K562 (cell line): Measurements from ENCODE around the gene ZNF581. TPM values are rescaled to one million over a fixed set of nuclear protein-coding genes. Genes with fewer than 3 reads are reported as not detected.

Experiments
- ATAC-seq: fragments of 200-7000 bp; cut with Tn5 transposase; 3 replicates; pipeline ENCODE4 v1.9.1; 2020; ENCODE audit warnings: moderate library complexity
- BruUV-seq: library from RNA; stranded (reverse); fragments of 400-500 nt; replicated peaks from 2 replicates; lab custom pipeline; 2021; lab: Mats Ljungman, UMichigan
- CTCF ChIA-PET: fragments of 300-600 bp; formaldehyde crosslinking; extraction: SDS; loops from one replicate; lab custom pipeline; 2021; ENCODE audit warnings: low intra/inter-chr PET ratio; lab: Yijun Ruan, JAX
- POLR2A ChIA-PET: fragments of 300-600, 350-650 bp; sonication (Branson Sonifier 250); formaldehyde crosslinking; extraction: SDS; loops from one replicate; lab custom pipeline; 2021; ENCODE audit warnings: antibody characterized with exemption, inconsistent platforms; lab: Yijun Ruan, JAX
- DNase-seq, 4 experiments: peaks; one replicate each; pipeline versions ENCODE4 v3.0.0 to v3.0.0-alpha.2; 2011 to 2018; ENCODE audit warnings: low spot score in 3 of 4, mixed read lengths in 3 of 4; ENCODE audit errors: extremely low read depth in 1 of 4
- FAIRE-seq: peaks from 2 replicates; lab custom pipeline; 2011; peaks lifted over from hg19 to GRCh38; lab: Jason Lieb, UNC
- H2AFZ ChIP-seq: 2 replicates; pipeline ENCODE4 v1.6.0; 2011; ENCODE audit warnings: low read depth, low read length, control low read depth, inconsistent platforms
- H3K27ac ChIP-seq: fragments of 200-600 bp; 3 replicates; pipeline ENCODE4 v1.8.0; 2011; ENCODE audit warnings: low read depth, mild to moderate bottlenecking, control low read depth, inconsistent platforms, low read length, moderate library complexity, mixed read lengths; ENCODE audit errors: extremely low read depth
- H3K27me3 ChIP-seq, 2 experiments: fragments of 300-600 bp in 1 of 2; 2 replicates in 1 of 2; 3 replicates in 1 of 2; pipeline versions ENCODE4 v1.6.0 to v1.8.0; 2011; ENCODE audit warnings: inconsistent platforms in 2 of 2, low read length in 2 of 2, mild to moderate bottlenecking in 1 of 2, mixed read lengths in 1 of 2, moderate library complexity in 1 of 2; ENCODE audit not compliant: control insufficient read depth in 2 of 2, insufficient read depth in 2 of 2
- H3K36me3 ChIP-seq: fragments of 300-600 bp; 3 replicates; pipeline ENCODE4 v1.8.0; 2011; ENCODE audit warnings: mild to moderate bottlenecking, low read length, inconsistent platforms; ENCODE audit not compliant: control insufficient read depth, insufficient read depth
- H3K4me1 ChIP-seq, 2 experiments: fragments of 200-600 bp in 1 of 2; replicated peaks in 1 of 2; 2 replicates in 1 of 2; 3 replicates in 1 of 2; pipeline versions ENCODE4 v1.5.1 to v1.8.0; 2011; ENCODE audit warnings: inconsistent platforms in 2 of 2, low read length in 2 of 2, mild to moderate bottlenecking in 1 of 2, mixed read lengths in 1 of 2, moderate library complexity in 1 of 2; ENCODE audit not compliant: control insufficient read depth in 2 of 2, insufficient read depth in 2 of 2
- H3K4me2 ChIP-seq: 2 replicates; pipeline ENCODE4 v1.6.1; 2011; ENCODE audit warnings: low read length, control low read depth, inconsistent platforms, mixed read lengths; ENCODE audit not compliant: insufficient read depth
- H3K4me3 ChIP-seq: fragments of 200-600 bp; sonication (generic), shearing (Covaris generic); 2 replicates; pipeline ENCODE4 v1.5.1; 2016; ENCODE audit warnings: control low read depth, inconsistent platforms
- H3K79me2 ChIP-seq: fragments of 200-600 bp; 3 replicates; pipeline ENCODE4 v1.8.0; 2011; ENCODE audit warnings: low read length, inconsistent platforms; ENCODE audit not compliant: control insufficient read depth, insufficient read depth
- H3K9ac ChIP-seq, 2 experiments: 2 replicates each; pipeline versions ENCODE4 v1.6.0 to v1.6.1; 2011; ENCODE audit warnings: low read depth in 2 of 2, low read length in 2 of 2, control low read depth in 1 of 2, inconsistent platforms in 1 of 2, mild to moderate bottlenecking in 1 of 2, mixed read lengths in 1 of 2; ENCODE audit not compliant: insufficient read depth in 1 of 2
- H3K9me1 ChIP-seq: one replicate; pipeline ENCODE4 v1.6.0; 2011; ENCODE audit warnings: inconsistent platforms, mild to moderate bottlenecking, low read length, moderate library complexity; ENCODE audit not compliant: control insufficient read depth, insufficient read depth
- H3K9me3 ChIP-seq: replicated peaks from 2 replicates; pipeline ENCODE4 v1.5.1; 2011; ENCODE audit warnings: low read depth, low read length, inconsistent platforms; ENCODE audit not compliant: control insufficient read depth, insufficient read depth
- H4K20me1 ChIP-seq: replicated peaks from 2 replicates; pipeline ENCODE4 v1.6.1; 2011; ENCODE audit warnings: low read length, inconsistent platforms, mixed read lengths; ENCODE audit not compliant: control insufficient read depth, insufficient read depth
- ARID3B ChIP-seq: fragments of 250-450 bp; sonication (Bioruptor Pico); IDR thresholded peaks from 2 replicates; pipeline ENCODE4 v1.4.0; 2020; ENCODE audit warnings: borderline replicate concordance
- BRCA1 ChIP-seq, 2 experiments: fragments of 450-650 bp in 1 of 2; sonication (generic) in 1 of 2; formaldehyde crosslinking in 1 of 2; IDR thresholded peaks; 2 replicates each; pipeline versions ENCODE4 v1.5.0 to v1.6.1; 2017 to 2020; ENCODE audit warnings: mild to moderate bottlenecking in 1 of 2, missing genetic modification reagents in 1 of 2
- CCNT2 ChIP-seq: IDR thresholded peaks from 2 replicates; pipeline ENCODE4 v1.6.1; 2011; ENCODE audit warnings: borderline replicate concordance, low read depth, mild to moderate bottlenecking, moderate library complexity, mixed read lengths, low read length; ENCODE audit not compliant: insufficient read length; ENCODE audit errors: extremely low read depth
- MAFK ChIP-seq: IDR thresholded peaks from 2 replicates; pipeline ENCODE4 v1.6.1; 2011; ENCODE audit warnings: low read length, improper control_type of control experiment
- NFIC ChIP-seq: fragments of 450-650 bp; IDR thresholded peaks from 2 replicates; pipeline ENCODE4 v1.6.1; 2017; ENCODE audit warnings: mild to moderate bottlenecking, inconsistent platforms
- OTX1 ChIP-seq: fragments of 450-650 bp; formaldehyde crosslinking; IDR thresholded peaks from 2 replicates; pipeline ENCODE4 v1.4.0; 2022; ENCODE audit warnings: mild to moderate bottlenecking
- PPARD ChIP-seq: fragments of 250-450 bp; sonication (Bioruptor Pico); IDR thresholded peaks from 2 replicates; pipeline ENCODE4 v1.8.0; 2022; ENCODE audit warnings: inconsistent platforms, mild to moderate bottlenecking, moderate library complexity
- RCOR1 ChIP-seq, 2 experiments: IDR thresholded peaks; 2 replicates each; pipeline ENCODE4 v1.6.1; 2012; ENCODE audit warnings: low read depth in 2 of 2, low read length in 2 of 2, borderline replicate concordance in 1 of 2, improper control_type of control experiment in 1 of 2
- RERE ChIP-seq: sonication (generic); formaldehyde crosslinking; IDR thresholded peaks from 2 replicates; pipeline ENCODE4 v1.8.0; 2023; ENCODE audit warnings: missing genetic modification reagents, mild to moderate bottlenecking, borderline replicate concordance
- SMAD3 ChIP-seq: fragments of 450-650 bp; formaldehyde crosslinking; conservative IDR thresholded peaks from 2 replicates; pipeline ENCODE4 v1.4.0; 2020; ENCODE audit warnings: mild to moderate bottlenecking
- SREBF2 ChIP-seq: sonication (generic); formaldehyde crosslinking; IDR thresholded peaks from 2 replicates; pipeline ENCODE4 v1.4.0; 2020; ENCODE audit warnings: mild to moderate bottlenecking, missing genetic modification reagents
- SRSF3 ChIP-seq: fragments of 200-400 bp; formaldehyde crosslinking; IDR thresholded peaks from 2 replicates; pipeline ENCODE4 v1.6.1; 2016; ENCODE audit warnings: mild to moderate bottlenecking, low read length, moderate library complexity; ENCODE audit not compliant: insufficient read depth
- ZNF121 ChIP-seq: sonication (generic); formaldehyde crosslinking; conservative IDR thresholded peaks from 2 replicates; pipeline ENCODE4 v1.8.0; 2022; ENCODE audit warnings: missing genetic modification reagents
- WGBS: fragments of 100-300 bp; shearing (Covaris generic); methylation state at CpG from one replicate; pipeline ENCODE4 v1.1.6; 2016; ENCODE audit warnings: low coverage, mixed read lengths; ENCODE audit not compliant: insufficient coverage; ENCODE audit errors: missing lambda C conversion rate; 5-methylcytosine and 5-hydroxymethylcytosine counted together
- in situ Hi-C: fragments of 300-500 bp; cut with MboI; formaldehyde crosslinking; loops from 4 replicates; pipeline ENCODE4 v1.15.0; 2018; ENCODE audit warnings: inconsistent platforms, mixed read lengths
- intact Hi-C: fragments of 100-400 bp; cut with micrococcal nuclease; formaldehyde crosslinking; loops from 2 replicates; pipeline ENCODE4 v1.14.2; 2022
- polyA plus RNA-seq, 8 experiments: library from polyadenylated mRNA; depleted of rRNA in 4 of 8; stranded (reverse) in 5 of 8; unstranded in 3 of 8; fragments of >200 nt; fragmentation: Nextera tagmentation in 2 of 8; fragmentation: Illumina TruSeq in 1 of 8; extraction: Ambion mirVana in 2 of 8; extraction: Trizol in 1 of 8; gene quantifications; 2 replicates each; pipeline versions ENCODE4 v1.2.1 to v1.2.3, GENCODE V29; 2011 to 2014; ENCODE audit warnings: inconsistent platforms in 1 of 8, missing spikeins in 1 of 8
- total RNA-seq, 7 experiments: library from RNA; depleted of rRNA in 6 of 7; stranded (reverse); fragments of >200 nt in 6 of 7; fragmentation: Illumina TruSeq in 2 of 7; extraction: Trizol in 2 of 7; gene quantifications; 2 replicates each; pipeline versions ENCODE4 v1.2.1 to v1.2.3, GENCODE V29; 2011 to 2021; ENCODE audit warnings: low replicate concordance in 1 of 7

The ZNF581 gene
- total and polyA plus RNA-seq, 9 of the 15 experiments (the other 6 are each of a cell fraction or from before 2014, with no cell fraction given): 2.4 to 39.4 (median 15.4) TPM

- H3K79me2 ChIP-seq: peaks cover 57% of the 10 kb centered on the region
- H3K9me1 ChIP-seq: no peaks in the 10 kb centered on the region
- ATAC-seq (peak; percentile 53), DNase-seq (peak; percentile 81 to 86 (median 84)), FAIRE-seq (peak; percentile 76)
- intact Hi-C loops: no loop called here
- peaks cover 26 to 78% of the 10 kb centered on the region in 2 experiments for H3K4me1 ChIP-seq
- H3K27me3 ChIP-seq: no peaks in the 10 kb centered on the region
- peak within 1 kb of the TSS; percentile 90 for H3K4me2 ChIP-seq
- no peaks in the 10 kb centered on the region for H3K9me3 ChIP-seq
- H3K9ac ChIP-seq: peak within 1 kb of the TSS; percentile 89 to 98
- H3K4me3 ChIP-seq: peak within 1 kb of the TSS; percentile 68
- ChIA-PET POLR2A (interaction anchor here (0.5 to 1.8 kb wide), 11 partner anchors 10 to 612 kb away, joined by 3 to 7 read pairs (median 3); partner anchors contain the start of gene ZNF865), CTCF (interaction anchor here (0.7 kb wide), 1 partner anchor 13 kb away, joined by 4 read pairs; no protein-coding TSS in a partner anchor)
- in situ Hi-C loops: loop anchor here (25.0 kb wide), 2 partner anchors 511 to 664 kb away; partner anchors contain the start of genes TNNT1 and ZSCAN5A
- H2AFZ ChIP-seq: peak within 1 kb of the TSS; percentile 95
- WGBS: 3% methylated on average over 38 of the region's 87 CpGs
- no peaks in the 10 kb centered on the region for H4K20me1 ChIP-seq
- no TSS peak for BruUV-seq
- peaks cover 49% of the 10 kb centered on the region; the same call in 2 of the 3 replicates for H3K36me3 ChIP-seq
- peak within 1 kb of the TSS; percentile 90 for H3K27ac ChIP-seq
- TF ChIP-seq MAFK: no peak
- 0 out of 2 replicates have a peak, but pooled peaks have one; percentile 40 for TF ChIP-seq OTX1 (CRISPR knock-in tag)
- peak; percentile 45 for TF ChIP-seq CCNT2
- no peak for TF ChIP-seq BRCA1 (IDR thresholded peaks at IDR 0.05)
- no peak for TF ChIP-seq BRCA1 (CRISPR knock-in tag; IDR thresholded peaks at IDR 0.05)
- no peak for TF ChIP-seq ZNF121
- TF ChIP-seq RERE (CRISPR knock-in tag): no peak
- no peak for TF ChIP-seq SREBF2 (CRISPR knock-in tag)
- TF ChIP-seq NFIC: peak; percentile 70
- no peak for TF ChIP-seq SRSF3
- no peak for TF ChIP-seq RCOR1 (IDR thresholded peaks at IDR 0.05; ENCODE audit: borderline replicate concordance in 1 of 2, low read depth in 2 of 2, low read length in 2 of 2)
- no peak for TF ChIP-seq ARID3B (CRISPR knock-in tag)
- TF ChIP-seq SMAD3 (CRISPR knock-in tag): no peak
- TF ChIP-seq PPARD (CRISPR knock-in tag): no peak
Measured at GRCh38 chr19:55647732-55648584, 4.5 kb downstream of the ZNF581 start, which contains the start of gene CCDC106. Gene CCDC106, plus strand, starts transcription at chr19:55648212. Its CDS starts 835 bp downstream, at chr19:55649047.
